GM10266 (cell line): ENCODE results near the gene SHC3.

Experiments used
- DNase-seq: peaks from one replicate; pipeline ENCODE4 v3.0.0; 2012; ENCODE audit errors: extremely low spot score
- TF ChIP-seq, protein P1 (sequence below): IDR thresholded peaks from 2 replicates; pipeline ENCODE4 v1.5.1; 2012; ENCODE audit warnings: mild to moderate bottlenecking, low read depth; ENCODE audit not compliant: control insufficient read depth, insufficient read depth; ENCODE audit errors: missing control alignments

SHC3 gene

DNA sequence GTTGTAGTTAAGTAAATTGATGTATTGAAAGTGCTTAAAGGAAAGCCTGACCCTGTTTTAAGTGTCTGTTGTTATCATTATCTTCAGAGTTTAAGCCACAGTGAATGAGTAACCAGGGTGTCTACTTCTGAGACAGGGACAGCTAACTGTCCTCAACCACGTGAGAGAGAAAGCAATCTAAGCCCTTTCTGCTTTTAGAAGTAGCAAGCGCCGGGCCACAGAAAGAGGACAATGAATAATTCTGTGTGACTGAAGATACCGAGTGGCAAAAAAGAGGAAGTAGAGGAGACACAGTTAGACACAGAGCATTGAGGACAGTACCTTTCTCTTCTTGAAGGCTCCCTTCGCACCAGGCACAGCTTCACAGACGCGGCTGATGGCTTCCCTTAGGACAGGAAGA lies 101.1 kb downstream of the SHC3 start:
- no peak for DNase-seq
- TF ChIP-seq, protein P1, sequence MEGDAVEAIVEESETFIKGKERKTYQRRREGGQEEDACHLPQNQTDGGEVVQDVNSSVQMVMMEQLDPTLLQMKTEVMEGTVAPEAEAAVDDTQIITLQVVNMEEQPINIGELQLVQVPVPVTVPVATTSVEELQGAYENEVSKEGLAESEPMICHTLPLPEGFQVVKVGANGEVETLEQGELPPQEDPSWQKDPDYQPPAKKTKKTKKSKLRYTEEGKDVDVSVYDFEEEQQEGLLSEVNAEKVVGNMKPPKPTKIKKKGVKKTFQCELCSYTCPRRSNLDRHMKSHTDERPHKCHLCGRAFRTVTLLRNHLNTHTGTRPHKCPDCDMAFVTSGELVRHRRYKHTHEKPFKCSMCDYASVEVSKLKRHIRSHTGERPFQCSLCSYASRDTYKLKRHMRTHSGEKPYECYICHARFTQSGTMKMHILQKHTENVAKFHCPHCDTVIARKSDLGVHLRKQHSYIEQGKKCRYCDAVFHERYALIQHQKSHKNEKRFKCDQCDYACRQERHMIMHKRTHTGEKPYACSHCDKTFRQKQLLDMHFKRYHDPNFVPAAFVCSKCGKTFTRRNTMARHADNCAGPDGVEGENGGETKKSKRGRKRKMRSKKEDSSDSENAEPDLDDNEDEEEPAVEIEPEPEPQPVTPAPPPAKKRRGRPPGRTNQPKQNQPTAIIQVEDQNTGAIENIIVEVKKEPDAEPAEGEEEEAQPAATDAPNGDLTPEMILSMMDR: no peak

DNA sequence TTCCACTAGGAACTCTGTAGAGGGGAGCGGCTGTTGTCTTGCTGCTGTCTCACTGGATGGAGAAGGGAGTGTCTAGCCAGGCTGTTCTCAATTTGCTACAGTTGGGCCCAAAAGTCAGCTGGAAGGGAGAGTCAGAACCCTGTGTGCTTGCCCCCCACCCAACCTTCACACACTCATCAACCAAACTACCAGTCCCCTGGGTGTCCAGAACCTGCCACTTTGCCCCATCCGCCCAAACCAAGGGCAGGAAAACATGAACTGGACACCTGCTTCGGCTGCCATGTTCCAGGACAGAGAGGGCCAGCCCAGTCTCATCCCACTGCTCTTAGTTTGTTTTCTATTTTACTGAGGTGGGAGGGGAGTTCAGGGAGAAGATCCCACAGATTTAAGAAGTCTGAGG lies 105.2 kb downstream of the SHC3 start:
- TF ChIP-seq, protein P1: no peak
- no peak for DNase-seq

DNA sequence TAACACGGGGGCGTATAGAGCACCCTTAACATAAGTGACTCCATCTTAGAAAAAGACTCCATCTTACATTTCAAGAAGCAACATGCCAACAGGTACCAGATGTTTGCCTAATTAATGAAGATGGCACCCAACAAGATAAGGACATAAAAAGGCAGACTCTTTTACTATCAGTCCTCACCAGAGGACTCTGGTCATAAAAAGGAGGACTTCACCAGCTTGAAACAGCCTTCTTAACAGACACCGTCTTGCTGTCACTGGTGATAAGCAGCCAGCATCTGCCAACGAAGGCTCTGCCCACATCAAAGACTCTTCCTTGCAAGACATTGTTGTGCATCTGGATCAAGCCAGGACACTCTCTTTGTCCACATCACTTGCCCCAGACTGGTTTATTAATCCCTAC lies 107.0 kb downstream of the SHC3 start:
- TF ChIP-seq, protein P1: no peak
- no peak for DNase-seq

DNA sequence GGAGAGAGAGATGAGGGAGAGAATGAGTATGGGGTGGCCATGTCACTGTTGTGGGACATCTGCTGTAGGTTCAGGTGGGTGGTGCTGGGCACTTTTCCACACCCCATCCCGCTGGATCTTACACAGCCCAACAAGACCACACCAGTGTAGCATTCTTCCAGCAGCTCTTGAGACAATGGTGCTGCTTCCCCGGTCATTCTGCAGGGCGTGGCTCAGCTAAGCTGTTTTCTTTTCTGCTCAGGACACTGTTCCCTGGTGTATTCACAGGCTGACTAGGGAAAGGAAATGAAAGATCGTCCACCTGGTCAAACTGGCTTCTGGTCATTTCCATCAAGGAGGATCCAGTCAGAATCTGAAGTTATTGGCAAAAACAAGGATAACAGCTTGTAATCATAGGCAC lies 111.8 kb downstream of the SHC3 start:
- TF ChIP-seq, protein P1: no peak
- no peak for DNase-seq

DNA sequence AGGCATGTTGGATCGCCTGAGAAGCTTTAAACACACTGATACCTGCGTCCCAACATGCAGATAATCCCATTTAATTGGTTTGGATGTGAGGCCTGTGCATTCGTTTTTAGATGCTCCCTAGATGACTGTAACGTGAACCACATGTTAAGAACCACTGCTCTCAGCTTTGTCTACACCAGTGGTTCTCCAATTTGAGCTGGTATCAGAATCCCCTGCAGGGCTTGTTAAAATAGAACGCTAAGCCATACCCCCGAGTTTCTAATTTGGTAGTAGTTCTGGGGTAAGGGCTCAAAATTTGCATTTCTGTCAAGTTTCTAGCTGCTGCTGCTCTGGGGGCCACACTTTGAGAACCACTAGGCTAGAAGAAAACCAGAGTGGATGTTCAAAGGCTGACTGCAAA lies 112.7 kb downstream of the SHC3 start:
- TF ChIP-seq, protein P1: no peak
- no peak for DNase-seq

DNA sequence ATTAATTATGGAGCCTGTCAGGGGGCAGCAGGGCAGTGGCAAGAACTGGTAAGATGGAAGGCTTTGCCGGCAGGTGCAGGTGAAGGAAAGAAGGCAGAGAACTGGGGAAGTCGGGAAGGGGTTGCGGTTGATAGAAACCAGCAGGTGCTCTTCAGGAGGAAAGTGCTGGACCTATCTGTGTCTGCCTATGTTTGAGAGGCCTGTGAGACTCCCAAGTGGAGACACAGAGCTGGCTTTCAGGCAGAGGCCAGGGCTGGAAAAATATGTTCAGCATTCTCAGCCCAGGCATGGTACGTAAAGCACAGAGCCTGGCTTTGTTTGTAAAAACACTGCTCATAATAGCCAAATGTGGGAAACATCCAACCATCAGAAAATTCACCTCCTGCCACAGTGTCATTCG lies 117.8 kb downstream of the SHC3 start:
- TF ChIP-seq, protein P1: no peak
- DNase-seq: no peak

DNA sequence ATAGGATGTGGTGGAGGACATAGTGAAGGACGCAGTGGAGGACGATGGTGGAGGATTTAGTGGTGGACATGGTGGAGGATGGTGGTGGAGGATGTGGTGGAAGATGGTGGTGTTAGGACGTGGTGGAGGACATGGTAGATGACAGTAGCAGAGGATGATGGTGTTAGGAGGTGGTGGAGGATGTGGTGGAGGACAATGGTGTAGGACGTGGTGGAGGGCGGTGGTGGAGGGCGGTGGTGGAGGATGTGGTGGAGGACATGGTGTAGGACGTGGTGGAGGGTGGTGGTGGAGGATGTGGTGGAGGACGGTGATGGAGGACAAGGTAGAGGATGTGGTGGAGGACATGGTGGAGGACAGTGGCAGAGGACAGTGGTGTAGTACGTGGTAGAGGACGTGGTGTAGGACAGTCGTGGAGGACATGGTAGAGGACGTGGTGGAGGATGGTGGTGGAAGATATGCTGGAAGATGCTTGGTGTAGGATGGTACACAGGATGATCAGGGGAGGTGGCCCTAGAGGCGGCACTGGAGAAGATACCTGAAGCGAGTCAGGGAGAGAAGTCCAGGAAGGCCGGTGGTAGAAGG lies 118.6 kb downstream of the SHC3 start:
- DNase-seq: no peak
- TF ChIP-seq, protein P1: no peak
